HEK293 (cell line): ENCODE measurements around the gene FAM193A.

Experiments used
- KLF1 ChIP-seq: fragments of 450-650 bp; formaldehyde crosslinking; IDR thresholded peaks from 2 replicates; pipeline ENCODE4 v1.5.1; 2016; ENCODE audit warnings: missing biosample characterization, missing genetic modification characterization
- MEIS1 ChIP-seq: sonication (generic); formaldehyde crosslinking; IDR thresholded peaks from 2 replicates; pipeline ENCODE4 v1.8.1; 2022; ENCODE audit warnings: missing genetic modification reagents, mild to moderate bottlenecking, borderline replicate concordance
- SP2 ChIP-seq: fragments of 450-650 bp; formaldehyde crosslinking; IDR thresholded peaks from 2 replicates; pipeline ENCODE4 v1.5.1; 2016; ENCODE audit warnings: missing biosample characterization, missing genetic modification characterization
- WT1 ChIP-seq: fragments of 450-650 bp; formaldehyde crosslinking; IDR thresholded peaks from 2 replicates; pipeline ENCODE4 v1.5.1; 2016; ENCODE audit warnings: missing biosample characterization, missing genetic modification characterization
- ZFP69B ChIP-seq: fragments of 450-650 bp; formaldehyde crosslinking; IDR thresholded peaks from 2 replicates; pipeline ENCODE4 v1.5.1; 2016; ENCODE audit warnings: missing biosample characterization, missing genetic modification characterization
- ZNF510 ChIP-seq: fragments of 450-650 bp; formaldehyde crosslinking; IDR thresholded peaks from 2 replicates; pipeline ENCODE4 v1.5.1; 2018; ENCODE audit warnings: mild to moderate bottlenecking, missing genetic modification characterization, missing biosample characterization; ENCODE audit not compliant: insufficient replicate concordance
- ZNF514 ChIP-seq: fragments of 450-650 bp; formaldehyde crosslinking; IDR thresholded peaks from 2 replicates; pipeline ENCODE4 v1.5.1; 2016; ENCODE audit warnings: missing biosample characterization, missing genetic modification characterization
- ZNF571 ChIP-seq: fragments of 450-650 bp; formaldehyde crosslinking; IDR thresholded peaks from 2 replicates; pipeline ENCODE4 v1.5.0; 2017; ENCODE audit warnings: missing biosample characterization, missing genetic modification characterization
- ZNF768 ChIP-seq: fragments of 450-650 bp; formaldehyde crosslinking; IDR thresholded peaks from 2 replicates; pipeline ENCODE4 v1.5.1; 2018; ENCODE audit warnings: missing biosample characterization, mild to moderate bottlenecking, missing genetic modification characterization
- ZNF776 ChIP-seq: fragments of 450-650 bp; formaldehyde crosslinking; IDR thresholded peaks from 2 replicates; pipeline ENCODE4 v1.5.0; 2017; ENCODE audit warnings: missing biosample characterization, missing genetic modification characterization, borderline replicate concordance
- TF ChIP-seq, protein P1 (sequence below): fragments of 450-650 bp; formaldehyde crosslinking; IDR thresholded peaks from 2 replicates; pipeline ENCODE4 v1.5.1; 2016; ENCODE audit warnings: missing biosample characterization, missing genetic modification characterization
- TF ChIP-seq, protein P2 (sequence below): fragments of 450-650 bp; formaldehyde crosslinking; IDR thresholded peaks from 2 replicates; pipeline ENCODE4 v1.5.1; 2016; ENCODE audit warnings: missing biosample characterization, missing genetic modification characterization
- TF ChIP-seq, protein P3 (sequence below): fragments of 450-650 bp; formaldehyde crosslinking; IDR thresholded peaks from 2 replicates; pipeline ENCODE4 v1.5.1; 2016; ENCODE audit warnings: missing biosample characterization, missing genetic modification characterization
- TF ChIP-seq, protein P4 (sequence below): fragments of 450-650 bp; formaldehyde crosslinking; IDR thresholded peaks from 2 replicates; pipeline ENCODE4 v1.5.1; 2017; ENCODE audit warnings: missing biosample characterization, mild to moderate bottlenecking, missing genetic modification characterization, moderate library complexity

DNA sequence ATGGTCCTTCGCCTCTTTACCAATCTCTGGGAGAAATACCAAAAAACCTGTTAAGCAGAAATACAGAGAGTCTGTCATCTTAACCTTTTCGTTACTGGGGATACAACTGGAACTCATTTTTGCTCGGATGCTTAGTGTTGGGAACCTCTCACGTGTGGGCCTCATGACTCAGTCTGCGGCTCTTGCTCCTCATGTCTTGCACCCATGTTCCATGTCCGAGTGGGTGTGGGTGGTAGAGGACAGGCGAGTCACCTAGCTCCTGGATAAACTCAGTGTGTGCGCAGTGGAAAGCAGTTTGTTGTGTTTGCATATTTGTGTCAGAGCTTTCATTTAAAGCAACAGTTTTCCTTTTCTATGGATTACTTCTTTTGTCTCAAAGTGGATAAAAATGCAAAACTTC is 149.1 kb downstream of the FAM193A start:
- TF ChIP-seq MEIS1 (CRISPR knock-in tag) = no peak
- no peak for TF ChIP-seq ZFP69B (tag by site-specific recombination)
- TF ChIP-seq, protein P1, sequence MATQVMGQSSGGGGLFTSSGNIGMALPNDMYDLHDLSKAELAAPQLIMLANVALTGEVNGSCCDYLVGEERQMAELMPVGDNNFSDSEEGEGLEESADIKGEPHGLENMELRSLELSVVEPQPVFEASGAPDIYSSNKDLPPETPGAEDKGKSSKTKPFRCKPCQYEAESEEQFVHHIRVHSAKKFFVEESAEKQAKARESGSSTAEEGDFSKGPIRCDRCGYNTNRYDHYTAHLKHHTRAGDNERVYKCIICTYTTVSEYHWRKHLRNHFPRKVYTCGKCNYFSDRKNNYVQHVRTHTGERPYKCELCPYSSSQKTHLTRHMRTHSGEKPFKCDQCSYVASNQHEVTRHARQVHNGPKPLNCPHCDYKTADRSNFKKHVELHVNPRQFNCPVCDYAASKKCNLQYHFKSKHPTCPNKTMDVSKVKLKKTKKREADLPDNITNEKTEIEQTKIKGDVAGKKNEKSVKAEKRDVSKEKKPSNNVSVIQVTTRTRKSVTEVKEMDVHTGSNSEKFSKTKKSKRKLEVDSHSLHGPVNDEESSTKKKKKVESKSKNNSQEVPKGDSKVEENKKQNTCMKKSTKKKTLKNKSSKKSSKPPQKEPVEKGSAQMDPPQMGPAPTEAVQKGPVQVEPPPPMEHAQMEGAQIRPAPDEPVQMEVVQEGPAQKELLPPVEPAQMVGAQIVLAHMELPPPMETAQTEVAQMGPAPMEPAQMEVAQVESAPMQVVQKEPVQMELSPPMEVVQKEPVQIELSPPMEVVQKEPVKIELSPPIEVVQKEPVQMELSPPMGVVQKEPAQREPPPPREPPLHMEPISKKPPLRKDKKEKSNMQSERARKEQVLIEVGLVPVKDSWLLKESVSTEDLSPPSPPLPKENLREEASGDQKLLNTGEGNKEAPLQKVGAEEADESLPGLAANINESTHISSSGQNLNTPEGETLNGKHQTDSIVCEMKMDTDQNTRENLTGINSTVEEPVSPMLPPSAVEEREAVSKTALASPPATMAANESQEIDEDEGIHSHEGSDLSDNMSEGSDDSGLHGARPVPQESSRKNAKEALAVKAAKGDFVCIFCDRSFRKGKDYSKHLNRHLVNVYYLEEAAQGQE = no peak
- TF ChIP-seq ZNF768 (tag by site-specific recombination) = no peak
- TF ChIP-seq, protein P2, sequence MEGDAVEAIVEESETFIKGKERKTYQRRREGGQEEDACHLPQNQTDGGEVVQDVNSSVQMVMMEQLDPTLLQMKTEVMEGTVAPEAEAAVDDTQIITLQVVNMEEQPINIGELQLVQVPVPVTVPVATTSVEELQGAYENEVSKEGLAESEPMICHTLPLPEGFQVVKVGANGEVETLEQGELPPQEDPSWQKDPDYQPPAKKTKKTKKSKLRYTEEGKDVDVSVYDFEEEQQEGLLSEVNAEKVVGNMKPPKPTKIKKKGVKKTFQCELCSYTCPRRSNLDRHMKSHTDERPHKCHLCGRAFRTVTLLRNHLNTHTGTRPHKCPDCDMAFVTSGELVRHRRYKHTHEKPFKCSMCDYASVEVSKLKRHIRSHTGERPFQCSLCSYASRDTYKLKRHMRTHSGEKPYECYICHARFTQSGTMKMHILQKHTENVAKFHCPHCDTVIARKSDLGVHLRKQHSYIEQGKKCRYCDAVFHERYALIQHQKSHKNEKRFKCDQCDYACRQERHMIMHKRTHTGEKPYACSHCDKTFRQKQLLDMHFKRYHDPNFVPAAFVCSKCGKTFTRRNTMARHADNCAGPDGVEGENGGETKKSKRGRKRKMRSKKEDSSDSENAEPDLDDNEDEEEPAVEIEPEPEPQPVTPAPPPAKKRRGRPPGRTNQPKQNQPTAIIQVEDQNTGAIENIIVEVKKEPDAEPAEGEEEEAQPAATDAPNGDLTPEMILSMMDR (tag by site-specific recombination) = no peak
- TF ChIP-seq ZNF776 (tag by site-specific recombination) = no peak
- no peak for TF ChIP-seq KLF1 (tag by site-specific recombination)
- TF ChIP-seq WT1 (tag by site-specific recombination) = no peak
- TF ChIP-seq SP2 (tag by site-specific recombination) = no peak
- no peak for TF ChIP-seq ZNF514 (tag by site-specific recombination)
- TF ChIP-seq, protein P3, sequence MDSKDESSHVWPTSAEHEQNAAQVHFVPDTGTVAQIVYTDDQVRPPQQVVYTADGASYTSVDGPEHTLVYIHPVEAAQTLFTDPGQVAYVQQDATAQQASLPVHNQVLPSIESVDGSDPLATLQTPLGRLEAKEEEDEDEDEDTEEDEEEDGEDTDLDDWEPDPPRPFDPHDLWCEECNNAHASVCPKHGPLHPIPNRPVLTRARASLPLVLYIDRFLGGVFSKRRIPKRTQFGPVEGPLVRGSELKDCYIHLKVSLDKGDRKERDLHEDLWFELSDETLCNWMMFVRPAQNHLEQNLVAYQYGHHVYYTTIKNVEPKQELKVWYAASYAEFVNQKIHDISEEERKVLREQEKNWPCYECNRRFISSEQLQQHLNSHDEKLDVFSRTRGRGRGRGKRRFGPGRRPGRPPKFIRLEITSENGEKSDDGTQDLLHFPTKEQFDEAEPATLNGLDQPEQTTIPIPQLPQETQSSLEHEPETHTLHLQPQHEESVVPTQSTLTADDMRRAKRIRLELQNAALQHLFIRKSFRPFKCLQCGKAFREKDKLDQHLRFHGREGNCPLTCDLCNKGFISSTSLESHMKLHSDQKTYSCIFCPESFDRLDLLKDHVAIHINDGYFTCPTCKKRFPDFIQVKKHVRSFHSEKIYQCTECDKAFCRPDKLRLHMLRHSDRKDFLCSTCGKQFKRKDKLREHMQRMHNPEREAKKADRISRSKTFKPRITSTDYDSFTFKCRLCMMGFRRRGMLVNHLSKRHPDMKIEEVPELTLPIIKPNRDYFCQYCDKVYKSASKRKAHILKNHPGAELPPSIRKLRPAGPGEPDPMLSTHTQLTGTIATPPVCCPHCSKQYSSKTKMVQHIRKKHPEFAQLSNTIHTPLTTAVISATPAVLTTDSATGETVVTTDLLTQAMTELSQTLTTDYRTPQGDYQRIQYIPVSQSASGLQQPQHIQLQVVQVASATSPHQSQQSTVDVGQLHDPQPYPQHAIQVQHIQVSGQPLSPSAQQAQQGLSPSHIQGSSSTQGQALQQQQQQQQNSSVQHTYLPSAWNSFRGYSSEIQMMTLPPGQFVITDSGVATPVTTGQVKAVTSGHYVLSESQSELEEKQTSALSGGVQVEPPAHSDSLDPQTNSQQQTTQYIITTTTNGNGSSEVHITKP (tag by site-specific recombination) = no peak
- TF ChIP-seq ZNF510 (tag by site-specific recombination) = no peak
- TF ChIP-seq, protein P4, sequence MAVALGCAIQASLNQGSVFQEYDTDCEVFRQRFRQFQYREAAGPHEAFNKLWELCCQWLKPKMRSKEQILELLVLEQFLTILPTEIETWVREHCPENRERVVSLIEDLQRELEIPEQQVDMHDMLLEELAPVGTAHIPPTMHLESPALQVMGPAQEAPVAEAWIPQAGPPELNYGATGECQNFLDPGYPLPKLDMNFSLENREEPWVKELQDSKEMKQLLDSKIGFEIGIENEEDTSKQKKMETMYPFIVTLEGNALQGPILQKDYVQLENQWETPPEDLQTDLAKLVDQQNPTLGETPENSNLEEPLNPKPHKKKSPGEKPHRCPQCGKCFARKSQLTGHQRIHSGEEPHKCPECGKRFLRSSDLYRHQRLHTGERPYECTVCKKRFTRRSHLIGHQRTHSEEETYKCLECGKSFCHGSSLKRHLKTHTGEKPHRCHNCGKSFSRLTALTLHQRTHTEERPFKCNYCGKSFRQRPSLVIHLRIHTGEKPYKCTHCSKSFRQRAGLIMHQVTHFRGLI = no peak
- TF ChIP-seq ZNF571 (tag by site-specific recombination) = no peak
